Muscle of arm (tissue), 12 donors: ENCODE data around the gene MSRB2. TPM values are rescaled to one million over a fixed set of nuclear protein-coding genes. Genes with fewer than 3 reads are reported as not detected.

Experiments
- DNase-seq: peaks from one replicate; pipeline ENCODE4 v3.0.0-alpha.2; 2013
- polyA plus RNA-seq, 12 donors: library from polyadenylated mRNA; unstranded; fragments of 120-200 nt; gene quantifications; one replicate each; pipeline ENCODE4 v1.2.1, GENCODE V29; 2013; ENCODE audit not compliant: insufficient read length in 12 of 12

Gene MSRB2
- polyA plus RNA-seq, 12 donors: 33.3 to 74.7 (median 62.2) TPM; not detected in 1

GRCh38 chr10:23106331-23107072, 11.1 kb downstream of the MSRB2 start:
- DNase-seq: no peak

- DNase-seq: no peak
Observed at GRCh38 chr10:23110722-23111516, 15.5 kb downstream of the MSRB2 start.

- DNase-seq: no peak
Observed at GRCh38 chr10:23111517-23112286, 16.3 kb downstream of the MSRB2 start.

GRCh38 chr10:23114228-23114850, 19.0 kb downstream of the MSRB2 start:
- no peak for DNase-seq

- DNase-seq: no peak
Observed at GRCh38 chr10:23116486-23117205, 21.3 kb downstream of the MSRB2 start.

- DNase-seq: no peak
Observed at GRCh38 chr10:23120001-23120934, 24.9 kb downstream of the MSRB2 start.

GRCh38 chr10:23121135-23121534, 25.8 kb downstream of the MSRB2 start:
- DNase-seq: no peak

GRCh38 chr10:23136462-23136861, 41.1 kb downstream of the MSRB2 start:
- no peak for DNase-seq

GRCh38 chr10:23139677-23140076, 44.3 kb downstream of the MSRB2 start:
- DNase-seq: no peak

GRCh38 chr10:23141995-23142394, 46.6 kb downstream of the MSRB2 start:
- DNase-seq: no peak

- no peak for DNase-seq
Observed at GRCh38 chr10:23146258-23146657, 50.9 kb downstream of the MSRB2 start.

- DNase-seq: no peak
Observed at GRCh38 chr10:23147035-23147434, 51.7 kb downstream of the MSRB2 start.

GRCh38 chr10:23148214-23148613, 52.8 kb downstream of the MSRB2 start:
- DNase-seq: no peak

- no peak for DNase-seq
Observed at GRCh38 chr10:23150091-23150490, 54.7 kb downstream of the MSRB2 start.

- no peak for DNase-seq
Observed at GRCh38 chr10:23150610-23151009, 55.2 kb downstream of the MSRB2 start.

GRCh38 chr10:23151071-23151470, 55.7 kb downstream of the MSRB2 start:
- no peak for DNase-seq

GRCh38 chr10:23155169-23155568, 59.8 kb downstream of the MSRB2 start:
- DNase-seq: no peak

- DNase-seq: no peak
Observed at GRCh38 chr10:23156447-23157150, 61.2 kb downstream of the MSRB2 start.

- no peak for DNase-seq
Observed at GRCh38 chr10:23157239-23157681, 61.9 kb downstream of the MSRB2 start.
